ENCODE data around the gene ST7. TPM values are rescaled to one million over a fixed set of nuclear protein-coding genes. Genes with fewer than 3 reads are reported as not detected.
A peak's percentile ranks its signal among the peaks of the same experiment; 100 is the strongest.

Gene ST7
- total and polyA plus RNA-seq, 2 of the 13 experiments (the other 11 are each of a cell fraction or from before 2014, with no cell fraction given) = 17.3 to 23.5 TPM

DNA sequence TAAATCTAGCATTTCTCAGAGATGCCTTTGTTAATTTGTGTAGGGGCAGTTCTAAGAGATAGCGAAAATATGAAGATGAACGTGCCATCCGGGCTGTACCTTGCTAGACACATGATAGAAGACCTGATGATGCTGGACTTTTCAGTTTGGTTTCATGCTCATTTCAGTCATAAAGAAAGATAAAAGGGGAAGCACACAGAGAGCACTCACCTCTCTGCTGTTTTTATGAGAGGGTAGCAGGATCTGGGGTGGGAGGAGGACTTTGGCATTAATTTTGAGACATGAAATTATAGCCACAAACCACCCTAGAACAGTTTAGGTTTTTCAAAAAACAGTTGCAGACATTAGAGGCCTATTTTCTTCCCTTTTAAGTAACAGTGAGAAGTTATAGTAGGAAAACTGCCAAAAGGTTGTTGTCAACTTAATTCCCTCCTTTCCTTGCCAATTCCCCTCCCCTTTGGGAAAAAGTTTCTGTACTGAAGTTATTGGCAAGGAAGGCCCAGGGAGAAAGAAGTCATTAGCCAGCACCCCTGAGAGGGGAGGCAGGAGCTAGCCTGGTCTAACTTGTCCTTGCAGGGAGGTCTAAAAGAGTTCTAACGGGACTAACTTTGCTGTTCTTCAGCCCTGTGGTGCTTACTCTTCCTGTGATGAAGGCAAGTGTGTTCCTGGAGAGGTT lies 2.6 kb downstream of the ST7 start:
- Histone ChIP-seq H3K27me3 (ENCODE audit: control insufficient read depth in 1 of 2, insufficient read depth in 2 of 2, low read length in 2 of 2) (no peaks in the 10 kb centered on the region; a peak in 1 of 5 replicates), H3K27ac (ENCODE audit: extremely low read length, insufficient read depth, low read length) (peak overlapping the region; percentile 37), H3K36me3 (replicated peaks in 1 of 2; ENCODE audit: control insufficient read depth in 1 of 2, insufficient read depth in 2 of 2, low read length in 2 of 2) (no peaks in the 10 kb centered on the region), H2AFZ (ENCODE audit: low read length) (no peak overlapping the region), H3K4me3 (replicated peaks in 1 of 3; ENCODE audit: insufficient read depth in 1 of 3, low read depth in 2 of 3, low read length in 3 of 3) (0 out of 6 replicates have a peak overlapping the region, but pooled peaks of 1 of the 3 experiments have one; percentile 87), H3K9me3 (ENCODE audit: low read length) (no peaks in the 10 kb centered on the region), H3K9ac (ENCODE audit: insufficient read depth, low read depth, low read length) (no peak overlapping the region), H3K4me2 (ENCODE audit: low read depth, low read length) (peak overlapping the region; percentile 84), H3K4me1 (ENCODE audit: insufficient read depth, low read length) (peaks cover 38% of the 10 kb centered on the region), H4K20me1 (ENCODE audit: insufficient read depth, low read length) (no peaks in the 10 kb centered on the region), H3K79me2 (ENCODE audit: insufficient read depth, low read length) (peaks cover 61% of the 10 kb centered on the region)
- DNase-seq (ENCODE audit: low spot score) (no peak), ATAC-seq (no peak), FAIRE-seq (no peak)
- intact Hi-C loops (cut with micrococcal nuclease; ENCODE audit: unreplicated experiment) = no loop called here
- 85% methylated on average over 4 of the region's 4 CpGs for WGBS (ENCODE audit: low lambda C conversion rate)
- ChIA-PET POLR2A (no interaction called here), CTCF (ENCODE audit: low intra/inter-chr PET ratio, low total read pairs) (no interaction called here)
- no peak for TF ChIP-seq DNMT3B (CRISPR knock-in tag; conservative IDR thresholded peaks at IDR 0.05)
- TF ChIP-seq ZFP36 (IDR thresholded peaks at IDR 0.05; ENCODE audit: borderline replicate concordance, low read depth, low read length, partially characterized antibody) = no peak
- TF ChIP-seq, protein P1, sequence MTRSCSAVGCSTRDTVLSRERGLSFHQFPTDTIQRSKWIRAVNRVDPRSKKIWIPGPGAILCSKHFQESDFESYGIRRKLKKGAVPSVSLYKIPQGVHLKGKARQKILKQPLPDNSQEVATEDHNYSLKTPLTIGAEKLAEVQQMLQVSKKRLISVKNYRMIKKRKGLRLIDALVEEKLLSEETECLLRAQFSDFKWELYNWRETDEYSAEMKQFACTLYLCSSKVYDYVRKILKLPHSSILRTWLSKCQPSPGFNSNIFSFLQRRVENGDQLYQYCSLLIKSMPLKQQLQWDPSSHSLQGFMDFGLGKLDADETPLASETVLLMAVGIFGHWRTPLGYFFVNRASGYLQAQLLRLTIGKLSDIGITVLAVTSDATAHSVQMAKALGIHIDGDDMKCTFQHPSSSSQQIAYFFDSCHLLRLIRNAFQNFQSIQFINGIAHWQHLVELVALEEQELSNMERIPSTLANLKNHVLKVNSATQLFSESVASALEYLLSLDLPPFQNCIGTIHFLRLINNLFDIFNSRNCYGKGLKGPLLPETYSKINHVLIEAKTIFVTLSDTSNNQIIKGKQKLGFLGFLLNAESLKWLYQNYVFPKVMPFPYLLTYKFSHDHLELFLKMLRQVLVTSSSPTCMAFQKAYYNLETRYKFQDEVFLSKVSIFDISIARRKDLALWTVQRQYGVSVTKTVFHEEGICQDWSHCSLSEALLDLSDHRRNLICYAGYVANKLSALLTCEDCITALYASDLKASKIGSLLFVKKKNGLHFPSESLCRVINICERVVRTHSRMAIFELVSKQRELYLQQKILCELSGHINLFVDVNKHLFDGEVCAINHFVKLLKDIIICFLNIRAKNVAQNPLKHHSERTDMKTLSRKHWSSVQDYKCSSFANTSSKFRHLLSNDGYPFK (CRISPR knock-in tag; IDR thresholded peaks at IDR 0.05; ENCODE audit: borderline replicate concordance) = no peak
- no peak for TF ChIP-seq ZBTB39 (CRISPR knock-in tag; IDR thresholded peaks at IDR 0.05)
- no peak for TF ChIP-seq ARID3A (IDR thresholded peaks at IDR 0.05; ENCODE audit: low read depth, low read length)
- TF ChIP-seq ZNF143 (CRISPR knock-in tag; IDR thresholded peaks at IDR 0.05) = no peak
- BruUV-seq (replicated peaks) = no TSS peak
- in situ Hi-C loops (cut with HindIII; ENCODE audit: extremely low pct_ligation_motif_present, low pct_unique_long_range_greater_than_20kb) = no loop called here
